NCI-H2107 treated with DMSO at 0.1 percent for 48 hours (cell line): ENCODE measurements around the gene INPP4B.
A peak's percentile ranks its signal among the peaks of the same experiment; 100 is the strongest.
"Not testable (repeated sequence)": the region's sequence is repeated elsewhere in the genome, so short reads cannot be mapped to it uniquely, and the experiment has no call there.

Experiments
- DNase-seq: peaks from one replicate; lab custom pipeline; 2025; ENCODE audit not compliant: unreplicated experiment; lab: John Stamatoyannopoulos, UW

The INPP4B gene

GRCh38 chr4:142826503-142827241, 19.4 kb downstream of the INPP4B start:
- no peak for DNase-seq

- no peak for DNase-seq
These were observed 21.7 kb downstream of the INPP4B start for GRCh38 chr4:142824368-142824767.

GRCh38 chr4:142823796-142824195, 22.3 kb downstream of the INPP4B start:
- DNase-seq: no peak

- no peak for DNase-seq
These were observed 27.6 kb downstream of the INPP4B start for GRCh38 chr4:142818476-142818875.

GRCh38 chr4:142818031-142818430, 28.1 kb downstream of the INPP4B start:
- no peak for DNase-seq

GRCh38 chr4:142817442-142817841, 28.7 kb downstream of the INPP4B start:
- DNase-seq: peak; percentile 43

- DNase-seq: no peak
These were observed 30.3 kb downstream of the INPP4B start for GRCh38 chr4:142815834-142816233.

GRCh38 chr4:142813388-142813787, 32.7 kb downstream of the INPP4B start:
- DNase-seq: no peak

GRCh38 chr4:142812091-142812490, 34.0 kb downstream of the INPP4B start:
- no peak for DNase-seq

GRCh38 chr4:142811034-142811433, 35.1 kb downstream of the INPP4B start:
- DNase-seq: no peak

GRCh38 chr4:142809559-142809958, 36.5 kb downstream of the INPP4B start:
- no peak for DNase-seq

GRCh38 chr4:142803879-142804278, 42.2 kb downstream of the INPP4B start:
- not testable (repeated sequence) for DNase-seq

GRCh38 chr4:142801966-142802365, 44.1 kb downstream of the INPP4B start:
- DNase-seq: no peak

GRCh38 chr4:142781114-142781513, 65.0 kb downstream of the INPP4B start:
- DNase-seq: no peak

- no peak for DNase-seq
These were observed 67.2 kb downstream of the INPP4B start for GRCh38 chr4:142778900-142779299.

- DNase-seq: no peak
These were observed 67.7 kb downstream of the INPP4B start for GRCh38 chr4:142778430-142778829.

GRCh38 chr4:142777045-142777743, 68.9 kb downstream of the INPP4B start:
- DNase-seq: no peak

GRCh38 chr4:142776026-142776425, 70.1 kb downstream of the INPP4B start:
- no peak for DNase-seq

GRCh38 chr4:142773505-142773904, 72.6 kb downstream of the INPP4B start:
- DNase-seq: no peak

- no peak for DNase-seq
These were observed 83.8 kb downstream of the INPP4B start for GRCh38 chr4:142762280-142762679.

GRCh38 chr4:142752202-142752786, 93.8 kb downstream of the INPP4B start:
- DNase-seq: no peak

GRCh38 chr4:142743121-142743825, 102.8 kb downstream of the INPP4B start:
- no peak for DNase-seq
